RWPE2 (cell line): ENCODE data around the gene TTC39A.

Experiments
- ATAC-seq: fragments of 200-7000 bp; cut with Tn5 transposase; 3 replicates; pipeline ENCODE4 v1.9.1; 2021; ENCODE audit warnings: low read depth
- DNase-seq: peaks from one replicate; pipeline ENCODE4 v3.0.0-alpha.2; 2020; ENCODE audit warnings: low spot score
- H3K27ac ChIP-seq: fragments of 450-650 bp; 2 replicates; pipeline ENCODE4 v1.5.1; 2017; ENCODE audit warnings: mild to moderate bottlenecking; ENCODE audit not compliant: poor library complexity, severe bottlenecking
- H3K27me3 ChIP-seq: fragments of 250-450 bp; sonication (Bioruptor Pico); 2 replicates; pipeline ENCODE4 v1.5.1; 2021; ENCODE audit warnings: mild to moderate bottlenecking, moderate library complexity; ENCODE audit not compliant: insufficient read depth, poor library complexity, severe bottlenecking
- H3K36me3 ChIP-seq: fragments of 250-450 bp; sonication (Bioruptor Pico); 2 replicates; pipeline ENCODE4 v1.5.1; 2020; ENCODE audit warnings: low read depth, mild to moderate bottlenecking, moderate library complexity
- H3K4me1 ChIP-seq: fragments of 250-450 bp; sonication (Bioruptor Pico); 2 replicates; pipeline ENCODE4 v1.5.1; 2021; ENCODE audit warnings: mild to moderate bottlenecking, moderate library complexity; ENCODE audit not compliant: insufficient read depth, poor library complexity, severe bottlenecking
- H3K4me3 ChIP-seq: fragments of 250-450 bp; sonication (Bioruptor Pico); 2 replicates; pipeline ENCODE4 v1.5.1; 2021; ENCODE audit warnings: mild to moderate bottlenecking, moderate library complexity; ENCODE audit not compliant: severe bottlenecking
- H3K9me3 ChIP-seq: fragments of 250-450 bp; sonication (Bioruptor Pico); 2 replicates; pipeline ENCODE4 v1.5.1; 2021; ENCODE audit warnings: mild to moderate bottlenecking, moderate library complexity; ENCODE audit not compliant: severe bottlenecking
- TF ChIP-seq, protein P1 (sequence below): fragments of 450-650 bp; IDR thresholded peaks from one replicate; pipeline ENCODE4 v1.5.1; 2017; ENCODE audit warnings: mild to moderate bottlenecking, moderate library complexity; ENCODE audit not compliant: poor library complexity, severe bottlenecking

TTC39A gene

DNA sequence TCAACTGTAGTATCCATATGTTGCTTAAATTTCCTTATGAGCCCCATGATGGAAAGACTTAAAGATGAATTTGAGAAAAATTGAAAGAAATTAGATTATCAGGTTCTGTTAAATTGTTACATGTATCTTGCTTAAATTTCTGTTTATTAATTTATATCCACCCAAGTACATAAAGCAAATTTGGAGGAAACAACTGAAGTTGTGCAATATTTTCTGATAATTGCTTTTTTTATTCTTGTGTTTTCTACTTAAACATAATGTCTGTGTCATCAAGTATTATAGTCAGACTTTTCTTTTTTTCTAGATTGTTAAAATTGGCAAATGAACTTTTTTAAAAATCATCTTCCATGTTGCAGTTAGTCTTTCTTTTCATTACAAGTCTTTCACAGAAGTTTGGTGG, 57.4 kb downstream of the TTC39A start:
- Histone ChIP-seq H3K27me3 (no peaks in the 10 kb centered on the region), H3K36me3 (peaks cover 54% of the 10 kb centered on the region), H3K4me3 (no peak overlapping the region), H3K4me1 (peaks cover 10% of the 10 kb centered on the region), H3K27ac (no peak overlapping the region), H3K9me3 (no peaks in the 10 kb centered on the region)
- ATAC-seq: no peak
- TF ChIP-seq, protein P1, sequence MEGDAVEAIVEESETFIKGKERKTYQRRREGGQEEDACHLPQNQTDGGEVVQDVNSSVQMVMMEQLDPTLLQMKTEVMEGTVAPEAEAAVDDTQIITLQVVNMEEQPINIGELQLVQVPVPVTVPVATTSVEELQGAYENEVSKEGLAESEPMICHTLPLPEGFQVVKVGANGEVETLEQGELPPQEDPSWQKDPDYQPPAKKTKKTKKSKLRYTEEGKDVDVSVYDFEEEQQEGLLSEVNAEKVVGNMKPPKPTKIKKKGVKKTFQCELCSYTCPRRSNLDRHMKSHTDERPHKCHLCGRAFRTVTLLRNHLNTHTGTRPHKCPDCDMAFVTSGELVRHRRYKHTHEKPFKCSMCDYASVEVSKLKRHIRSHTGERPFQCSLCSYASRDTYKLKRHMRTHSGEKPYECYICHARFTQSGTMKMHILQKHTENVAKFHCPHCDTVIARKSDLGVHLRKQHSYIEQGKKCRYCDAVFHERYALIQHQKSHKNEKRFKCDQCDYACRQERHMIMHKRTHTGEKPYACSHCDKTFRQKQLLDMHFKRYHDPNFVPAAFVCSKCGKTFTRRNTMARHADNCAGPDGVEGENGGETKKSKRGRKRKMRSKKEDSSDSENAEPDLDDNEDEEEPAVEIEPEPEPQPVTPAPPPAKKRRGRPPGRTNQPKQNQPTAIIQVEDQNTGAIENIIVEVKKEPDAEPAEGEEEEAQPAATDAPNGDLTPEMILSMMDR: no peak
- no peak for DNase-seq

DNA sequence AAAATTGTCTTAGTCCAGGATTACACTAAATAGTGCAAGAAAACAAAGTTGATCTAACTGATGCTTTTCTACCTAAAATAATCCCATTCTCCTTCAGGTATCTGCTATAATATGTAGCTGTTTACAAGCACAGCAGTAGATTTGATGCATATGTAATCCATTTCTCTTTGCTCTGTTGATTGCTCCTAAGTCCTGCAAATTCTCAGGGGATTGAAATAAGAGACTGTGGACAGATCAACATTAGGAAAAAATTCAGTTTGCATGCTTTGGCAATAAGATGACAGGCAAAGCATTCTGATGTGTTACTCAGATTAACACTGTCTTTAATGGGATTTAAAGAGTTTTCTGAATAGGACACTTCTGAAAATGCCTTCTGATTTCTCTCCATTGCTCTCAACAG, 59.6 kb downstream of the TTC39A start:
- Histone ChIP-seq H3K36me3 (peaks cover 50% of the 10 kb centered on the region), H3K4me1 (peaks cover 23% of the 10 kb centered on the region)

DNA sequence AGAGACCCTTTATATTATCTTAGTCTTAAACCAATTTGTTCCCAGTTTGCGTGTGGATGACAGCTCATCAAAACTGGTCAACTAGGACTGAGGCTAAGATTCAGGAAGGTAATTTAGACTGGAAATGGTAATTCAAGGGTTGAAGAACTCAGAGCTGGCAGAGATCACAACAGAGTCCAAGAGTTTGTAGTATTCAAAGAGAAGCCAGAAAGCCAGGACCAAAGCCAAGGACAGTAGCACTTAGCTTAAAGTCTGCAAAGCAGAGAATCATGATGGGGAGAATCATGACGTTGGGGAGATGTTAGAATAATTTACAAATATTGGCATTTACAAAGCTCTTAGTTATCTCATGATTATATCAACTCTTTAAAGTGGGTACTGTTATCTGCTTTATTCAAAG, 61.7 kb downstream of the TTC39A start:
- DNase-seq (no peak), ATAC-seq (no peak)
- TF ChIP-seq, protein P1: no peak
- Histone ChIP-seq H3K4me3 (no peak overlapping the region), H3K9me3 (no peaks in the 10 kb centered on the region), H3K27me3 (no peaks in the 10 kb centered on the region), H3K27ac (peak overlapping the region; percentile 86), H3K36me3 (peaks cover 45% of the 10 kb centered on the region), H3K4me1 (peaks cover 33% of the 10 kb centered on the region)

More for the DNA sequence above, 59.6 kb downstream of the TTC39A start:
- no peaks in the 10 kb centered on the region for H3K27me3 ChIP-seq
- H3K9me3 ChIP-seq: no peaks in the 10 kb centered on the region
- no peak overlapping the region for H3K4me3 ChIP-seq
- no peak overlapping the region for H3K27ac ChIP-seq
- no peak for DNase-seq
- ATAC-seq: no peak
- TF ChIP-seq, protein P1: no peak

DNA sequence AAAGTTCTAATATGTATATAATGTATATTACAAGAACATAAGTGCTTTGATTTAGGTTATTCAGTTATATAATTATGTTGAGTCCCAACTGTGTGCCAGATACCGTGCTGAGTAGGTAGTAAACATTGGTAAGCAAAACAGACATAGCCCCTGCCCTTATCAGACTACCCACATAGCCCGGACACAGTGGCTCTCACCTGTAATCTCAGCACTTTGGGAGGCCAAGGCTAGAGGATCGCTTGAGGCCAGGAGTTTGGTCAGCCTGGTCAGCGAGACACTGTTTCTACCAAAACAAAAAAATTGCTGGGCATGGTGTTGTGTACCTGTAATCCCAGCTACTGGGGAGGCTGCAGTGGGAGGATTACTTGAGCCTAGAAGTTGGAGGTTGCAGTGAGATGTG, 63.6 kb downstream of the TTC39A start:
- Histone ChIP-seq H3K9me3 (no peaks in the 10 kb centered on the region), H3K27me3 (no peaks in the 10 kb centered on the region), H3K27ac (peak overlapping the region; percentile 86), H3K4me3 (no peak overlapping the region), H3K36me3 (peaks cover 26% of the 10 kb centered on the region), H3K4me1 (peaks cover 38% of the 10 kb centered on the region)
- no peak for DNase-seq
- TF ChIP-seq, protein P1: no peak
- ATAC-seq: no peak

DNA sequence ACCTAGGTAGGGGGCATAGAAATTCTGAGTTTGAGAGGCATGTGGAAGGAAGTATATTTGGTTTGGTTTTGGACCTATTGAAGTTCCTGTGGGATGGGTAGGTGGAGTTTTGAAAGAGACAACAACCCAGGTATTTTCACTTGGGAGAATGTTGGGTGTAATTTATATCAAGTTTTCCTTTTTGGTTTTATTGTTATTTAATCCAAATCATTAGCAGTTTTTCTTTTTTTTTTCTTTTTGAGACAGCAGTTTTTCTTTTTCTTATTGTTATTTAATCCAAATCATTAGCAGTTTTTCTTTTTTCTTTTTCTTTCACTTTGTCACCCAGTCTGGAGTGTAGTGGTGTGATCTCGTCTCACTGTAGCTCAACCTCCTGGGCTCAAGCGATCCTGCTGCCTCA, 64.2 kb downstream of the TTC39A start:
- Histone ChIP-seq H3K4me1 (peaks cover 43% of the 10 kb centered on the region), H3K36me3 (peaks cover 20% of the 10 kb centered on the region)

More for the DNA sequence above, 64.2 kb downstream of the TTC39A start:
- H3K27ac ChIP-seq: peak overlapping the region; percentile 86
- no peaks in the 10 kb centered on the region for H3K27me3 ChIP-seq
- H3K9me3 ChIP-seq: no peaks in the 10 kb centered on the region
- ATAC-seq: no peak
- TF ChIP-seq, protein P1: no peak
- no peak for DNase-seq
- no peak overlapping the region for H3K4me3 ChIP-seq
